ENCODE results near the gene DNAJC27. TPM values are rescaled to one million over a fixed set of nuclear protein-coding genes. Genes with fewer than 3 reads are reported as not detected.

The DNAJC27 gene
- total and polyA plus RNA-seq, 9 of the 15 experiments (the other 6 are each of a cell fraction or from before 2014, with no cell fraction given), result 0.53 to 5.9 (median 3.0) TPM

DNA sequence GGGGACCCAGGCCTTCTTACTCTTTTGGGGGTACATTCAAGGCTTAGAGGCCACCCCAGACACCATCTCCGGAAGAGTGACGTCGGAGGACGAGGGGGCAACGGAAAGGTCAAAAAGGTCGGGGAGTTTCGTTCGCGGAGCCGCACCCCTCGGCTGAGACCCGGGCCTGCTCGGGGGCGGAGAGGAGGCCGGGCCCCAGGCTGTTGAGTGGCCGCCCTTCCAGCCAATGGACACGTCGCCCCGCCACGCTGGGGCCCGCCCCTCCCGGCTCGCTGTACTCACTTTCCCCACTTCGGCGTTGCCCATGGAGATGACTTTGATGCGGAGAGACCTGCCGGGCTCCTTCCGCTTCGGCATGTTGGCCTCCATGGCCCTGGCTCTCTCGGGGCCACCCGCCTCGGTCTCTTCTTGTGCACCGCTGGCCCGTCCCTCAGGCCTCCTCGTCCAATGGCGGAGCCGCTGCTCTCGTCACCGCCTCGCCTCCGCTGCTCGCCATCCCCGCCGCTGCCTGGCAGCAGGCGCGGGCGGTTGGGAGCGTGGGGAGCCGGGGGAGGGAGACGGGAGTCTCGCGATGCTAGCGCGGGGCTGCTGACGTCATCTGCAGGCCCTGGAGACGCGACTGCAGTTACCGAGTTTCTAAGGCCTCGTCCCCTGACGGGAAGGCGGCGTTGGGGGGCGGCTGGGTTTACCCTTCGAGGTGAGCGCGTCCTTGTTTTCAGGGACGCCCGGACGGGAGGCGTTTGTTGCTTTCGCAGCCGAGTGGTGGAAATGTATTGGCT, at the start of gene DNAJC27 (continued):
- TF ChIP-seq NFE2L1 (tag; IDR thresholded peaks at IDR 0.05; ENCODE audit: borderline replicate concordance, low read depth) (no peak), GABPB1 (CRISPR knock-in tag; IDR thresholded peaks at IDR 0.05) (peak; percentile 78), E2F3 (CRISPR knock-in tag; IDR thresholded peaks at IDR 0.05) (no peak), JUN (IDR thresholded peaks at IDR 0.05; ENCODE audit: borderline replicate concordance, low read depth, low read length) (peak; percentile 93), JUN (CRISPR knock-in tag; IDR thresholded peaks at IDR 0.05; ENCODE audit: borderline replicate concordance) (peak; percentile 96), TAF1 (IDR thresholded peaks at IDR 0.05; ENCODE audit: control insufficient read depth, extremely low read depth, insufficient read depth, low read length, severe bottlenecking) (peak; percentile 83), STAG1 (CRISPR knock-in tag; IDR thresholded peaks at IDR 0.05; ENCODE audit: borderline replicate concordance) (no peak), SREBF1 (IDR thresholded peaks at IDR 0.05; ENCODE audit: borderline replicate concordance, low read depth, low read length) (no peak), THRAP3 (IDR thresholded peaks at IDR 0.05; ENCODE audit: borderline replicate concordance) (no peak), LEF1 (IDR thresholded peaks at IDR 0.05) (no peak), ERF (CRISPR knock-in tag; IDR thresholded peaks at IDR 0.05) (0 out of 2 replicates have a peak, but pooled peaks have one; percentile 54), SRSF1 (IDR thresholded peaks at IDR 0.05; ENCODE audit: low read depth, low read length) (no peak), MTA1 (IDR thresholded peaks at IDR 0.05; ENCODE audit: borderline replicate concordance) (peak; percentile 75), ELF1 (tag; IDR thresholded peaks at IDR 0.05) (no peak), ZNF217 (CRISPR knock-in tag; IDR thresholded peaks at IDR 0.05) (no peak), HDAC2 (IDR thresholded peaks at IDR 0.05) (no peak; the same call in 1 of the 2 replicates), EP300 (IDR thresholded peaks at IDR 0.05; ENCODE audit: low read length) (peak; percentile 46), E2F4 (CRISPR knock-in tag; IDR thresholded peaks at IDR 0.05; ENCODE audit: low read depth) (0 out of 2 replicates have a peak, but pooled peaks have one; percentile 24), KLF13 (tag; IDR thresholded peaks at IDR 0.05; ENCODE audit: borderline replicate concordance, low read depth) (no peak), ZNF24 (IDR thresholded peaks at IDR 0.05) (no peak), SNAPC5 (CRISPR knock-in tag; IDR thresholded peaks at IDR 0.05) (no peak), GABPB2 (CRISPR knock-in tag; conservative IDR thresholded peaks at IDR 0.05) (no peak), SMARCE1 (IDR thresholded peaks at IDR 0.05) (no peak), ZBTB7A (IDR thresholded peaks at IDR 0.05; ENCODE audit: borderline replicate concordance, control insufficient read depth, low read depth, low read length) (peak; percentile 96), SNRNP70 (optimal IDR thresholded peaks at IDR 0.05; ENCODE audit: low read depth, low read length) (no peak)
- TF ChIP-seq, protein P1, sequence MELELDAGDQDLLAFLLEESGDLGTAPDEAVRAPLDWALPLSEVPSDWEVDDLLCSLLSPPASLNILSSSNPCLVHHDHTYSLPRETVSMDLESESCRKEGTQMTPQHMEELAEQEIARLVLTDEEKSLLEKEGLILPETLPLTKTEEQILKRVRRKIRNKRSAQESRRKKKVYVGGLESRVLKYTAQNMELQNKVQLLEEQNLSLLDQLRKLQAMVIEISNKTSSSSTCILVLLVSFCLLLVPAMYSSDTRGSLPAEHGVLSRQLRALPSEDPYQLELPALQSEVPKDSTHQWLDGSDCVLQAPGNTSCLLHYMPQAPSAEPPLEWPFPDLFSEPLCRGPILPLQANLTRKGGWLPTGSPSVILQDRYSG (tag; conservative IDR thresholded peaks at IDR 0.05; ENCODE audit: low read depth), result no peak
- TF ChIP-seq, protein P2, sequence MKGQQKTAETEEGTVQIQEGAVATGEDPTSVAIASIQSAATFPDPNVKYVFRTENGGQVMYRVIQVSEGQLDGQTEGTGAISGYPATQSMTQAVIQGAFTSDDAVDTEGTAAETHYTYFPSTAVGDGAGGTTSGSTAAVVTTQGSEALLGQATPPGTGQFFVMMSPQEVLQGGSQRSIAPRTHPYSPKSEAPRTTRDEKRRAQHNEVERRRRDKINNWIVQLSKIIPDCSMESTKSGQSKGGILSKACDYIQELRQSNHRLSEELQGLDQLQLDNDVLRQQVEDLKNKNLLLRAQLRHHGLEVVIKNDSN (CRISPR knock-in tag; IDR thresholded peaks at IDR 0.05), result no peak

Data from K562 (cell line).